GM19438 (cell line): ENCODE measurements around the gene MYLK.

Source experiments
- ATAC-seq: cut with Tn5 transposase; IDR thresholded peaks from one replicate; pipeline ENCODE4 v1.9.1; 2021; ENCODE audit warnings: low read depth; ENCODE audit not compliant: unreplicated experiment

The MYLK gene

GRCh38 chr3:123687286-123687685 lies 196.8 kb downstream of the MYLK start:
- no peak for ATAC-seq

GRCh38 chr3:123686251-123686650 lies 197.9 kb downstream of the MYLK start:
- ATAC-seq, result no peak

DNA sequence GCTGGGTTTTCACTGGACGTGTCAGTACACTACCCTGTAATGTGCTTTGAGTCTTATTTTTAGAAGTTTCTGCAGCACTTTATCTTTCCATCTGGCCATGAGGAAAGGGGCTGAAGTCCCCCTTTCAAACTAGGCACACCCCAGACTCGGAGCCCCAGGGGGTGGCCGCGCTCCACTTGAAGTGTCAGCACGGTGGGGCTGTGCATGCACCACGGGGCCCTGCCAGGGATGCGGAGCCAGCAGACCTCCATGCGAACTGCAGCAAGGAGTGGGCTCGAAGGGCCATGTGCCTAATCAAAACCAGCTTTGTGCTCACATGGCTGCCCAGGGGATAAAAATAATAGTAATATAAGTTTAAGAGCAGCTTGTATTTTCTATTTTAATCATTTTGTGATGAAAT lies 198.4 kb downstream of the MYLK start:
- ATAC-seq, result no peak

GRCh38 chr3:123684636-123685035 lies 199.5 kb downstream of the MYLK start:
- ATAC-seq, result no peak

- ATAC-seq, result no peak
These were observed 199.9 kb downstream of the MYLK start for GRCh38 chr3:123684209-123684608.

GRCh38 chr3:123683505-123684154 lies 200.5 kb downstream of the MYLK start:
- ATAC-seq, result no peak

GRCh38 chr3:123682781-123683504 lies 201.2 kb downstream of the MYLK start:
- no peak for ATAC-seq

DNA sequence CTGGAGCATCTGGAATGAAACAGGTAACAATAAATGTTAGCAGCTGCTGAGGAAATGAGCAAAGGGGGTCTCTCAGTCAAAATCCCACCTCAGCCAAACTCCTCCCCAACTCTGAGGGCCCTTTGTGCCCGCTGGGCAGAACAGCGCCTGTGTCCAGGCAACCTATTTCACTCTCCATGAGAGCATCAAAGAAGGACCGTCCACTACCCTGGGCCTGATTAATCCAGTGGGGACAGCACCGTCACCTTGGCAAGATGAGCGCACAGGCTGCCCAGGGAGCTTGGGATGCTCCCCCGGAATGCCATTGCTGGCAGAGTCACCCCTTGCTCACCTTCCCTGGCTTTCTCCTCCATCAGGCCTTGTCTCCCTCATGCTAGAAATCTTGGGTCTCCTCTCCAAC lies 201.8 kb downstream of the MYLK start:
- ATAC-seq, result no peak

- ATAC-seq, result no peak
These were observed 204.3 kb downstream of the MYLK start for GRCh38 chr3:123679712-123680386.

- ATAC-seq, result no peak
These were observed 206.0 kb downstream of the MYLK start for GRCh38 chr3:123678108-123678511.

- ATAC-seq, result no peak
These were observed 211.5 kb downstream of the MYLK start for GRCh38 chr3:123672429-123673146.

GRCh38 chr3:123670743-123671142 lies 213.4 kb downstream of the MYLK start:
- no peak for ATAC-seq

DNA sequence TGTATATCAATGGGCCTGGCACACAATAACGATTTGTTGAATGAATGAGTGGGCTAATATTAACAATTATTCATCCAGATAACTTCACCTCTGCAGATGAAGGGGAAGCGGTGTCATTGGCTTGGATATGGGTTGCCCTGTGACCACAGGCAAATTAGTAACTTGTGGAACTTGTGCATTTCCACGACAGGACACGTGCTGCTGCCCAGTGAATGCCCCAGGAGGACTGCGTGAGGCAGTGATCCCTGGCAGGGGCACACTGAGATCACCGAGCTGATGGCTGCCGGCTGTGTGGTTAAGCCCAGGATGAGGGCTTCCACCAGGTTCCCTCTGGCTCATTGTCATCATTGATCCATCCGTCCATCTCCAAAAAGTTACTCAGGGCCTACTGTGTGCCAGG lies 215.2 kb downstream of the MYLK start:
- no peak for ATAC-seq

GRCh38 chr3:123667784-123668183 lies 216.3 kb downstream of the MYLK start:
- ATAC-seq, result no peak

DNA sequence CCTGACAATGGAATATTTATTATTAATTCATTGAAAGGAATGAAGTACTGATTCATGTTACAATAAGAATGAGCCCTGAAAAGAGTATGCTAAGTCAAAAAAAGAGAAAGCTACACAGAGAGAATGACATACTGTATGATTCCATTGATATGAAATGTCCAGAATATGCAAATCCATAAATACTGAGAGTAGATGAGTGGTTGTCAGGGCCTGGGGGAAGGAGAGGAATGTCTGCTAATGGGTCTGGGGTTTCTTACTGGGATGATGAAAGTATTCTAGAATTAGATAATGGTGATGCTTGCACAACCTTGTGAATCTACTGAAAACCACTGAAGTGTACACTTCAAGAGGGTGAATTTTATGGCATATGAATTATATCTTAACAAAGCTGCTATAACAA lies 219.4 kb downstream of the MYLK start:
- ATAC-seq, result no peak

GRCh38 chr3:123663977-123664376 lies 220.2 kb downstream of the MYLK start:
- ATAC-seq, result no peak

DNA sequence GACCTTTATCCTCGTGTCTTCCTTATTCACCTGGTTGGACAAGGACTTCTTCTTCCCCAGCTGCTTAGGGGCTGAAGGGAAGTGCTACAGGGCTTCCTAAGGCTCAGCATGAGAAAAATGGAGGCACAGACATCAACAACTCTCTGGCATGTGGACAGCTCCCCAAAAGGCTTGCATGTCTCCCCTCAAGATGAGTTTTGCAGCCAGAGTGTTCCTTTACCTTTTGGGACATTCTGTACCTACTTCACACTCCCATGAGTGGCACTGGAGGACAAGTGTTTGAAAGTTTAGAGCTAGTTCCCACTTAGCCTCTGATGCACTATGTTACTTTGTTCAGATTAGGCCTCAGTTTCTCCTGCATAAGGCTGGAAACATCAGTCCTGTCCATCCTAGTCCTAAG lies 222.2 kb downstream of the MYLK start:
- no peak for ATAC-seq

DNA sequence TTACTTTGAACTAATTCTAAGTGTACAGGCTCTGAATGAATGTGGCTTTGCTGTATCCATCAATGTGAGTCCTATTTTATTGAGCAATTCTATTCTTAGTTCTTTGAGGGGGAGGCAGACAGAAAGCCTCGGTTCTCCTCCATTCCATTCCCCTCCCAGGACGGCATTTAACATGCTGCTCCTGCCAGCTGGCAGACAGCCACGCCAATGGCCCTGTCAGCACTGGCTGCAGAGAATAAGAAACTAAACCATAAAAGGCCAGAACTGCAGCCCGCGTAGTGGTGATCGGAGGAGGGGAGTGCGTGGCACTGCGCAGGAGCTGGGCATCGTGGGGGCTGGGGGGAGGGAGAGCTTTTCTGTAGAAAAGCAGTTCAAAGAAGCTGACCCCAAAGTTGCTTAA lies 223.2 kb downstream of the MYLK start:
- no peak for ATAC-seq

- ATAC-seq, result no peak
These were observed 223.9 kb downstream of the MYLK start for GRCh38 chr3:123660141-123660675.

GRCh38 chr3:123658852-123659206 lies 225.3 kb downstream of the MYLK start:
- no peak for ATAC-seq
